Endothelial cell of umbilical vein (primary cell): Measurements from ENCODE around the gene BBC3. TPM values are rescaled to one million over a fixed set of nuclear protein-coding genes. Genes with fewer than 3 reads are reported as not detected.

Source experiments
- BruUV-seq: library from RNA; stranded (reverse); fragments of 400-500 nt; replicated peaks from 2 replicates; lab custom pipeline; 2021; lab: Mats Ljungman, UMichigan
- CTCF ChIA-PET: fragments of 300-600, 350-600 bp; sonication (Branson Sonifier 250); formaldehyde crosslinking; loops from one replicate; lab custom pipeline; 2021; ENCODE audit warnings: antibody characterized with exemption, inconsistent platforms; lab: Charles Lee
- POLR2A ChIA-PET: fragments of 300-600, 350-600 bp; sonication (Branson Sonifier 250); formaldehyde crosslinking; loops from one replicate; lab custom pipeline; 2021; ENCODE audit warnings: antibody characterized with exemption, inconsistent platforms; lab: Charles Lee
- DNase-seq: peaks from one replicate; pipeline ENCODE4 v3.0.0-alpha.2; 2011; ENCODE audit warnings: low read depth, low spot score
- FAIRE-seq: peaks from 2 replicates; lab custom pipeline; 2011; peaks lifted over from hg19 to GRCh38; lab: Jason Lieb, UNC
- H2AFZ ChIP-seq: 2 replicates; pipeline ENCODE4 v1.6.0; 2012; ENCODE audit warnings: low read depth, low read length, control low read depth, inconsistent platforms
- H3K27ac ChIP-seq: 2 replicates; pipeline ENCODE4 v1.5.1; 2011; ENCODE audit warnings: low read depth, mild to moderate bottlenecking, control low read depth, low read length, moderate library complexity; ENCODE audit not compliant: insufficient read depth
- H3K27me3 ChIP-seq, 2 experiments: 2 replicates each; pipeline versions ENCODE4 v1.6.0 to v1.6.1; 2011; ENCODE audit warnings: low read length in 2 of 2, mixed read lengths in 1 of 2; ENCODE audit not compliant: control insufficient read depth in 2 of 2, insufficient read depth in 2 of 2
- H3K36me3 ChIP-seq, 2 experiments: 2 replicates in 1 of 2; 3 replicates in 1 of 2; pipeline ENCODE4 v1.5.1; 2011; ENCODE audit warnings: low read length in 2 of 2, mild to moderate bottlenecking in 1 of 2, moderate library complexity in 1 of 2; ENCODE audit not compliant: control insufficient read depth in 2 of 2, insufficient read depth in 2 of 2; ENCODE audit errors: extremely low read depth in 1 of 2
- H3K4me1 ChIP-seq: 3 replicates; pipeline ENCODE4 v1.5.1; 2011; ENCODE audit warnings: mild to moderate bottlenecking, low read length; ENCODE audit not compliant: control insufficient read depth, insufficient read depth; ENCODE audit errors: extremely low read depth
- H3K4me2 ChIP-seq: 2 replicates; pipeline ENCODE4 v1.6.1; 2011; ENCODE audit warnings: low read length, control low read depth, mixed read lengths; ENCODE audit not compliant: insufficient read depth
- H3K4me3 ChIP-seq, 3 experiments: fragments of 200-600 bp in 1 of 3; sonication (generic), shearing (Covaris generic) in 1 of 3; replicated peaks in 1 of 3; 2 replicates each; pipeline ENCODE4 v1.5.1; 2011 to 2016; ENCODE audit warnings: control low read depth in 3 of 3, low read length in 3 of 3, mild to moderate bottlenecking in 2 of 3, inconsistent platforms in 1 of 3, low read depth in 1 of 3, moderate library complexity in 1 of 3; ENCODE audit not compliant: insufficient read depth in 1 of 3
- H3K79me2 ChIP-seq: 2 replicates; pipeline ENCODE4 v1.6.0; 2012; ENCODE audit warnings: low read length, inconsistent platforms; ENCODE audit not compliant: control insufficient read depth, insufficient read depth
- H3K9ac ChIP-seq: replicated peaks from 2 replicates; pipeline ENCODE3; 2011; ENCODE audit warnings: low read length, control low read depth; ENCODE audit not compliant: insufficient read depth; ENCODE audit errors: extremely low read depth
- H3K9me1 ChIP-seq: replicated peaks from 3 replicates; pipeline ENCODE4 v1.6.0; 2011; ENCODE audit warnings: mild to moderate bottlenecking, low read length; ENCODE audit not compliant: control insufficient read depth, insufficient read depth; ENCODE audit errors: extremely low read depth
- H3K9me3 ChIP-seq: replicated peaks from 2 replicates; pipeline ENCODE4 v1.5.1; 2012; ENCODE audit warnings: low read length, inconsistent platforms; ENCODE audit not compliant: control insufficient read depth, insufficient read depth
- H4K20me1 ChIP-seq: replicated peaks from 2 replicates; pipeline ENCODE3; 2011; ENCODE audit warnings: mild to moderate bottlenecking, low read length; ENCODE audit not compliant: control insufficient read depth, insufficient read depth; ENCODE audit errors: extremely low read depth
- EZH2 ChIP-seq: IDR thresholded peaks from 2 replicates; pipeline ENCODE4 v1.6.1; 2012; ENCODE audit warnings: borderline replicate concordance, low read depth, mild to moderate bottlenecking, moderate library complexity, low read length, inconsistent platforms; ENCODE audit not compliant: severe bottlenecking
- JUN ChIP-seq: IDR thresholded peaks from 2 replicates; pipeline ENCODE4 v1.6.1; 2011; ENCODE audit warnings: borderline replicate concordance, low read depth; ENCODE audit not compliant: insufficient read length, insufficient read depth
- POLR2AphosphoS5 ChIP-seq: IDR thresholded peaks from 2 replicates; pipeline ENCODE4 v1.6.1; 2012; ENCODE audit warnings: low read depth, mild to moderate bottlenecking, control low read depth, low read length, moderate library complexity; ENCODE audit not compliant: insufficient read depth
- dilution Hi-C: fragments of 300-500 bp; cut with MboI; formaldehyde crosslinking; loops from one replicate; pipeline ENCODE4 v1.15.0; 2019; ENCODE audit warnings: low sequenced_read_pairs; ENCODE audit not compliant: extremely low pct_ligation_motif_present
- intact Hi-C: fragments of 100-400 bp; cut with micrococcal nuclease; formaldehyde crosslinking; loops from one replicate; pipeline ENCODE4 v1.10.0; 2022
- polyA plus RNA-seq, 4 experiments: library from polyadenylated mRNA; depleted of rRNA in 3 of 4; stranded (reverse) in 3 of 4; unstranded in 1 of 4; fragments of >200 nt; gene quantifications; 2 replicates each; pipeline versions ENCODE4 v1.2.1 to v1.2.3, GENCODE V29; 2011 to 2012; ENCODE audit warnings: missing spikeins in 1 of 4
- total RNA-seq: library from RNA; stranded (reverse); gene quantifications from 2 replicates; pipeline ENCODE4 v1.2.3, GENCODE V29; 2021
- TF ChIP-seq, protein P1 (sequence below): IDR thresholded peaks from 2 replicates; pipeline ENCODE4 v1.6.1; 2011; ENCODE audit not compliant: insufficient read depth, insufficient read length
- TF ChIP-seq, protein P2 (sequence below), 2 donors: IDR thresholded peaks; 1 replicate in 1 of 2; 2 replicates in 1 of 2; pipeline ENCODE4 v1.5.1; 2011; ENCODE audit warnings: low read length in 2 of 2, mild to moderate bottlenecking in 2 of 2, moderate library complexity in 2 of 2, control low read depth in 1 of 2, inconsistent platforms in 1 of 2, low read depth in 1 of 2; ENCODE audit not compliant: insufficient read depth in 1 of 2; ENCODE audit errors: extremely low read depth in 1 of 2

Gene BBC3
- total and polyA plus RNA-seq, 2 donors (not counting 3 experiments of a cell fraction or from before 2014, with no cell fraction given) = 11.3 to 35.7 TPM

DNA sequence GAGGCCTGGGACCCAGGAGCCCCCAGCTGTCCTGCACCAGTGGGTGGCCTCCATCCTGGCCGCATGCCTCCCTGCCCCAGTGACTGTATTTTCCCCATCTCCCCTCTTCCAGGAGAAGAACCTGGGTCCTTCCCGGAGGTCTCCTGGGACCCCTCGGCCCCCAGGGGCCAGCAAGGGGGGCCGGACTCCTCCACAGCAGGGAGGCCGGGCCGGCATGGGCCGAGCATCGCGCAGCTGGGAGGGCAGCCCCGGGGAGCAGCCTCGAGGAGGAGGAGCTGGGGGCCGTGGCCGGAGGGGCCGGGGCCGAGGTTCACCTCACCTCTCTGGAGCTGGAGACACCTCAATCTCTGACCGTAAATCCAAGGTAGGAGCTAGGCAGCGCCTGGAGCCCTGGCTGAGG lies 29.5 kb upstream of the BBC3 start:
- FAIRE-seq (no peak), DNase-seq (no peak)
- H2AFZ ChIP-seq = no peak overlapping the region
- no peak for TF ChIP-seq POLR2AphosphoS5
- no peak for TF ChIP-seq EZH2
- TF ChIP-seq, protein P1, sequence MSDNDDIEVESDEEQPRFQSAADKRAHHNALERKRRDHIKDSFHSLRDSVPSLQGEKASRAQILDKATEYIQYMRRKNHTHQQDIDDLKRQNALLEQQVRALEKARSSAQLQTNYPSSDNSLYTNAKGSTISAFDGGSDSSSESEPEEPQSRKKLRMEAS = no peak
- TF ChIP-seq, protein P2, sequence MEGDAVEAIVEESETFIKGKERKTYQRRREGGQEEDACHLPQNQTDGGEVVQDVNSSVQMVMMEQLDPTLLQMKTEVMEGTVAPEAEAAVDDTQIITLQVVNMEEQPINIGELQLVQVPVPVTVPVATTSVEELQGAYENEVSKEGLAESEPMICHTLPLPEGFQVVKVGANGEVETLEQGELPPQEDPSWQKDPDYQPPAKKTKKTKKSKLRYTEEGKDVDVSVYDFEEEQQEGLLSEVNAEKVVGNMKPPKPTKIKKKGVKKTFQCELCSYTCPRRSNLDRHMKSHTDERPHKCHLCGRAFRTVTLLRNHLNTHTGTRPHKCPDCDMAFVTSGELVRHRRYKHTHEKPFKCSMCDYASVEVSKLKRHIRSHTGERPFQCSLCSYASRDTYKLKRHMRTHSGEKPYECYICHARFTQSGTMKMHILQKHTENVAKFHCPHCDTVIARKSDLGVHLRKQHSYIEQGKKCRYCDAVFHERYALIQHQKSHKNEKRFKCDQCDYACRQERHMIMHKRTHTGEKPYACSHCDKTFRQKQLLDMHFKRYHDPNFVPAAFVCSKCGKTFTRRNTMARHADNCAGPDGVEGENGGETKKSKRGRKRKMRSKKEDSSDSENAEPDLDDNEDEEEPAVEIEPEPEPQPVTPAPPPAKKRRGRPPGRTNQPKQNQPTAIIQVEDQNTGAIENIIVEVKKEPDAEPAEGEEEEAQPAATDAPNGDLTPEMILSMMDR (IDR thresholded peaks at IDR 0.05; ENCODE audit: extremely low read depth in 1 of 2, insufficient read depth in 1 of 2, low read depth in 1 of 2, low read length in 2 of 2) = no peak
- no peak for TF ChIP-seq JUN
- BruUV-seq = no TSS peak
- H3K36me3 ChIP-seq = peaks cover 10 to 28% of the 10 kb centered on the region in 2 experiments
- no peak overlapping the region for H3K27ac ChIP-seq
- H3K9ac ChIP-seq = no peak overlapping the region
- H3K9me1 ChIP-seq = no peaks in the 10 kb centered on the region
- peaks cover 9% of the 10 kb centered on the region for H3K79me2 ChIP-seq
- dilution Hi-C loops = no loop called here
- intact Hi-C loops = no loop called here
- H3K4me2 ChIP-seq = no peak overlapping the region
- H3K4me1 ChIP-seq = peaks cover 11% of the 10 kb centered on the region
- POLR2A ChIA-PET = interaction anchor here (0.9 kb wide), 1 partner anchor 34 kb away, joined by 3 read pairs; no protein-coding TSS in a partner anchor
- CTCF ChIA-PET = no interaction called here
- no peaks in the 10 kb centered on the region for H3K9me3 ChIP-seq
- no peaks in the 10 kb centered on the region for H4K20me1 ChIP-seq
- no peaks in the 10 kb centered on the region for H3K27me3 ChIP-seq
- no peak overlapping the region for H3K4me3 ChIP-seq
